Islet precursor cell (in vitro differentiated cells): ENCODE measurements around the gene KDM5B.
"Not testable (repeated sequence)": the region's sequence is repeated elsewhere in the genome, so short reads cannot be mapped to it uniquely, and the experiment has no call there.

Source experiments
- DNase-seq: peaks from one replicate; pipeline ENCODE4 v3.0.0-alpha.2; 2018

KDM5B gene

DNA sequence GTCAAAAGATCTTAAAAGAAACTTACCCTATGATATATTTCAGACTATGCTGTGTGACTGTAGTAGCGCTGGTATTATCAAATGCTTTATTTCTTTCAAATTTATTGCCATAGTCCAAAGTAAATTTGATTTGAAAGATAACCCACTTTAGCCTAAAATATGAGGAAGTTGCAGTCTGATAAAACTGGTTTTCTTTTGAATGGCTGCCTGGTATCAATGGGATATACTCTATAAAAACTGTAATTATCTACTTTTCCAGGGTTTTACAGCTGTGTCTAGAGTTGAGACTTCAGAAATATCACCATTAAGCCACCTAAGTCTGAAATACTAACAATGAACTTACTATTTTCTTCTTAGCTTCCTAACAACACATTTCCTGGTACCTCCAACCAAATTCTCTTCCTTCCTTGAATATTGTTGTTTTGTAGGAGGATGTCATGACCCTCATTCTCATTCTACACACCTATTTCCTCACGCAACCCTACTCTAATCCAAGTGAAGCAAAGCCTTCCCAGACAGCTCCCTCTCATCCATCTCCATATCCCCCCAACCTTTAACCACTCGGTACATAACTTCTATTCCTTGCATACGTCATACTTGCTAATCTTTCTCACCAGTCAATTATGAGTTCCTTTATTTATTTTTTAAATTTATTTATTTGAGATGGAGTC, 17.0 kb downstream of the KDM5B start:
- no peak for DNase-seq

DNA sequence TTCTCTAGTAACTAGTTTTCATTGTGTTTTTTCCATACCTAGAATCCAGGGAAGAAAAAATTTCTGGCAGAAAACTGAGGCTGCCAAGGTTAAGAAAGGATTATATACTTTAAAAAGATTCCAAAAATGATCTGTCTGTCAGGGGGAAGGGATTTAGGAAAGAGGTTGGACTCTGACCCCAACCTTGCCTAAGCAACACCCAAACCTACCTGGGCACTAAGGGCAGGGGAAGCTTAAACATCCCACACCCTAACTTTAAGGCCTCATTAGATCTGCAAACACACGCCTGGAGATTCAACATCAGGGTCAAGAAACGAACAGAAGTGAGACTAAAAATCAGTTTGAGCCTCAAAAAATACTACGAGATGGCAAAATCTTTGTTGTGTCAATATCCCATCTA, 19.4 kb downstream of the KDM5B start:
- DNase-seq = no peak

DNA sequence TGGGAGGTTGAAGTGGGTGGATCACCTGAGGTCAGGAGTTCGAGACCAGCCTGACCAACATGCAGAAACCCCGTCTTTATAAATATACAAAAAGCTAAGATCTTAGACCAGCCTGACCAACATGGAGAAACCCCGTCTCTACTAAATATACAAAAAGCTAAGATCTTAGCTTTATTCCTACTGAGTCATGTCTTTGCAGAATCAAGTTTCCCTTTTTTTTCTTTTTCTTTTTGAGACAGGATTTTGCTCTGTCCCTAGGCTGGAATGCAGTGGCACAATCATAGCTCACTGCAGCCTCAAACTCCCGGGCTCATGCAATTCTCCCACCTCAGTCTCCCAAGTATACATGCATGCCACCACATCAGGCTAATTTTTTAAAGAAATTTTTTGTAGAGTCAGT, 21.4 kb downstream of the KDM5B start:
- DNase-seq = no peak

DNA sequence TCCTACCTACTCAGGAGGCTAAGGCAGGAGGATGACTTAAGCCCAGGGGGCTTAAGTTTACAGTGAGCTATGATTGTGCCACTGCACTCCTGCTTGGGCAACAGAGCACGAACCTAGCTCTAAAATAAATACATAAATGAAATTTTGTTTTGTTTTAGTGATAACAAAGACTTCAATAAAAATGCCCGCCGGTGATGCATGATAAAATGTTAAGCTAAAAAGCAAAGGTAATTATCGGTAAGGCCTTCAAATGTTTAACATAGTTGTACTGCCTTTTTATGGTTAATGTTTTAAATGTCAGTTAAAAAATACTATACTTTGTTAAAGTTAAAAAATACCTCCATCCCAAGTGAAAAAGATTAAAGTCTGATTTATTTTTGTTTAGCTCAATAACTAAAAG, 27.0 kb downstream of the KDM5B start:
- DNase-seq = no peak

DNA sequence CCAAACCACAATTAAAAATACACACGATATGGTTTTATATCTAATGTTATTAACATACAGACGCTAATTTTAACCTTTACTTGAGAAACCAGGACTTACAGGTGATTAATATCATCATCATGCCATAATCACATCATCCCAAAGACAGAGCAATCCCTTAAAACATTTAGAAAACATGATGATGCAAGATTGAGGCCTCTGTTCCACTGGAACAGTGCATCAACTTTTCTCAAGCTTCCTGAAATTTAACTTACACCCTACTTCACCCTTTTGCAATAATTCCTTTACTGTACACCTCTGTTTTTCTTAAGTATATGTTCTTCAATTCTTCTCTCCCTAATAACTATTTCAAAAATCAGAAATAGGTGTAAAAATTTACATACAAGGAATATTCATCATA, 38.1 kb downstream of the KDM5B start:
- DNase-seq = no peak

DNA sequence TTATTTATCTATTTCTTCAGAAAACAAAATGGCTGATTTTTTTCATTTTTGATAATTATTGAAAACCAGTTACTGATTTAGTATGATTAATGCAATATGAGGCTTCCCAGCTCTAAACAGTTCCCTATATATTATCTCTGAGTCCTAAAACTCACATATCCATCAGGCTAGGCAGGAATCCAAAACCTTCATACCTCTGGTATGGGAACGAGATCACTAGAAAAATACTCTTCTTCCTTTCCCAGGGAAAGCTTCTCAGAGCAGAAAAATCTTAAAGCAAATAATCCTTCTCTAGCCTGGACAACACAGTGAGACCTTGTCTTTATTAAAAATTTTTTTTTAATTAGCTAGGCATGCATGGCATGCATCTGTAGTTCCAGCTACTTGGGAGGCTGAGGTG, 42.5 kb downstream of the KDM5B start:
- DNase-seq = no peak

DNA sequence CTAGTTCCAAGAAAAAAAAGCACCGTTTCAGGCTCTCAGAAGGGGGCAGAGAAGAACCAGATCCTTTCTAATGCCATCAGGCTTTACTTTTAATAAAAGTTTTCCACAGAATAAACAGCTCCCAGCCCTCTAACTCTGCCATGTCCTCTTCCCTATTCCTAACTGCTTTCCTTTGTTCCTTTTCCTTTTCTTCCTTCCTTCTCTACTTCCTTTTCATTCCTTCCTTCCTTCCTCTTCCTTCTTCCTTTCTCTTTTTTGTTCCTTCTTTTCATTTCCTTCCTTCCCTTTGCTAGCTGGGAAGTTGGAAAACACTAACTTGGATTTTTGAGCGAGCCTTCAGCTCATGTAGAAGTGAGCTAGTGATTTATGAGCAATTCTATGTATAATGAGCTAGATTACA, 46.2 kb downstream of the KDM5B start:
- DNase-seq = no peak

DNA sequence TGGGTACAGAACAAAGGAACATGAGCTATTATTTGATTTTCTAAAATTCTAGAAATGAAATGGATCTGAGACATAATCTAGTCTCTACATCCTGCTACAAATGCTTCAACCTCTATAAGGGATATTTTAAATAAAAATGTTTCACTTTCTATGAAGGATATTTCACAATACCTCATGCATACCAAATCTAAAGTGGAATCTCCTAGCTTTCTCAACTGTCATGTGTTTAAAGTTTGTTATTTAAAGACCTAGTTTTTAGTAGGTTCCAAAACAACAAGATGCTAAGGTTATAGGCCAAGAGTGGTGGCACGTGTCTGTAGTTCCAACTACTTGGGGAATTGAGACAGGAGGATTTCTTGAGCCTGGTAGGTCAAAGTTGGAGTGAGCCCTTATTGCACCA, 47.6 kb downstream of the KDM5B start:
- DNase-seq = no peak

DNA sequence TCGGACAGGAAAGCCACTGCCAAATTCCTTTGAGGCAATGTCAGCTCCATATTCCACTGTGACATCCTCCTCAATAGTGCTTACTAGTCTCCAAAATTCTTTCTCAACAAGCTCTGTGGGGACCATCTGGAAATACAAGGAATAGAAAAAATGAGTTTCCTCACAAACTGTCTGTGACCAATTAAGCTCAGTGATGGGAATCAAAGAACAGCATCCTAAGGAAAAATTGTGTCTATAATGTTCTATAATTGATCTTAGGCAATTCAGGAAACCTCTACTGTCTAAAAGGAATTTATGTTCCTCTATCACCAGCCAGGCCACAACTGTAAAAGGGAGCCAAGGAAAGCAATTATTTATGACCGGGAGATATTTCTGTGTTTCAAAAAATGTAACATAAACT, 51.8 kb downstream of the KDM5B start:
- no peak for DNase-seq

DNA sequence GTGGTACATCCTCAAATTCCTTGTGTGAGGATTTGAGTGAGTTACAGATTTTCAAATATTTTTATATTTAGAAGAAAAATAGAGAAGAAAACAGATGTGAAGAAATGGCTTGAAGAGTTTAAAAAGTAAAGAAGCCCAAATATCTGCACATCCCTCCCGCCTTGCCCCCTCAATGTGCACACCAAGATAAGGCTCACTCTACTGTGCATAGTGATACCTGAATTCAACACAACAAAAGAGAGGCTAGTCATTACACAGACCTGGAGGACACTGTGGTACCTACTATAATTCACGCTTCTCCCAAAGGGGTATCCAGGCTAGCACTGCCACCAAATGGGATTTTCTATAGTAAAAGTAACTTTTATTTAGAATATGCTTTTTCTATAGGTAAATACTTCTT, 53.9 kb downstream of the KDM5B start:
- no peak for DNase-seq

DNA sequence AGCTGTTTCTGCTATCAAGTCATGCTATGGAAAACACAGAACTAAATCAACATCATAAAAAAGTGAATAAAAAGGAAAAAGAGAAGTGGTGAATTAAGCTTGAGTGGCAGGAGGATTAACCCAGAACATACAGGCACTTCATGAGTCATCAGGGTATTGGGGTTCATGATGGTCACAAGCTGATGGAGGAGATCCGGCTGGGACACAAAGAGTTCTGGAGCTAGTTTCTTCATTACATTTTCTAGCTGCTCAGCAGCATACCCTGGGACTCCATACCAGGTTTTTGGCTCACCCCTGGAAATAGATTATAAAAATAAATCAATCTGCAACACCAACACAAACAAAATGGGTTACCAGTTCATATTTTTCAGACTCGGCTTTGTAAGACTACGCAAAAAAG, 55.4 kb downstream of the KDM5B start:
- no peak for DNase-seq

DNA sequence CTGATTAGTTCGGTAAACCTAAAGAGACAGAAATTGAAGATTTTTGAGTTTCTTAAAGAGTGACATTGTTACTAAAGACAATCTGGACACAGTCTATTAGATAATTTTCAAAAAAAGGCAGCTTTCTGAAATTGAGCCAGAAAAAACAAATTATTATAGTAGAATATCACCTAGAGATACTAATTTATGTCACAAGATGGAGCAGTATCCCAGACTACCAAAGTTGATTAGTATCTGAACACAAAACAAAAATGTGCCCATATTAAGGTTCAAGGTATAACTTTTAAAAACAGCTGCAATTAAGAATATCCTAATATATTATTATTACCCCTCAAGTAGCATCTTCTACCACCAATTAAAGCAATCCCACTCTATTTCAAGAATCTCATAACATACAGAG, 57.5 kb downstream of the KDM5B start:
- DNase-seq = no peak

DNA sequence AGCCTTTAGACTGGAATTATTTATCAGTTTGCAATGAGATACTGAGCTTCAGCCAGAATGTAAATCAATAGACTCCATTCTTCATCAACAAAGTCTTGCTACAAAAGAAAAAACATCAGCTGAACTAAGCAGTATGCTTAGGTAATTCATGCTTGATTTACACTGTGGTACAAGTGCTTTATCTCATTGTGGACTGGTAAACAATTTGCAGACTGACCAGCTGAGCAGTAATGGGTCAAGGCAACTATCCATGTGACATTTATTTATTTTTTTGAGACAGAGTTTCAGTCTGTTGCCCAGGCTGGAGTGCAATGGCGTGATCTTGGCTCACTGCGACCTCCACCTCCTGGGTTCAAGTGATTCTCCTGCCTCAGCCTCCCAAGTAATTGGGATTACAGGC, 58.2 kb downstream of the KDM5B start:
- no peak for DNase-seq

DNA sequence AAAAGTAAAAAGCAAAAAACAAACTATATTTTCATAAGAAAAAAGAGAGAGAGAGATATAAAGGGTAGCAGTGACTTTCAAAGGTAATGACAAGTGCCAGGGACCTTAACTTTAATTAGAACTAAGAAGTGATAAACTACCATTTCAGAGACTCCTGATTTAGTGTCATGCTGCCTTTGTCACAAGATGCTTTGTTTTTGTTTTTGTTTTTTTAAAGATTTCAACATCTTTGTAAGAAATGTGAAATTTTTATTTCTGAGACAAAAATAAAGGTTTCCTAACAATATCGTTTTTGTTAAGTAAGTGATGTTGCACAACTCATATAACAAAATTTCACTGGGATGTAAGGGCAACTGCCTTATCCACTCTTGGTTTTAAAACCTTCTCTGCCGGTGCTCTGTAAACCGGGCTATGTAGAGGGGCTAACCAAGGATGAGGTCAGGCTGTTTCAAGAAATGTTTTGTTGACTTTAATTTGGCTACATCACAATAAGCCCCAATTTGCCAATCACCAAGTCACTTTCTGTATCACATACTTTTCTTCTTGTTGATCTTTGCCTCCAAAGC, 62.8 kb downstream of the KDM5B start:
- DNase-seq = no peak

DNA sequence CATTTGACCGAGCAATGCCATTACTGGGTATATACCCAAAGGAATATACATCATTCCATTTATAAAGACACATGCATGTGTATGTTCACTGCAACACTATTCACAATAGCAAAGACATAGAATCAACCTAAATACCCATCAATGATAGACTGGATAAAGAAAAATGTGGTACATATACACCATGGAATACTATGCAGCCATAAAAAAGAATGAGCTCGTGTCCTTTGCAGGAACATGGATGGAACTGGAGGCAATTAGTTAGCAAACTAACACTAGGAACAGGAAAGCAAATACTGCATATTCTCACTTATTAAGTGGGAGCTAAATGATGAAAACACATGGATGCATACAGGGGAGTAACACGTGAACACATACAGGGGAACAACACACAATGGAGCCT, 63.5 kb downstream of the KDM5B start:
- not testable (repeated sequence) for DNase-seq

DNA sequence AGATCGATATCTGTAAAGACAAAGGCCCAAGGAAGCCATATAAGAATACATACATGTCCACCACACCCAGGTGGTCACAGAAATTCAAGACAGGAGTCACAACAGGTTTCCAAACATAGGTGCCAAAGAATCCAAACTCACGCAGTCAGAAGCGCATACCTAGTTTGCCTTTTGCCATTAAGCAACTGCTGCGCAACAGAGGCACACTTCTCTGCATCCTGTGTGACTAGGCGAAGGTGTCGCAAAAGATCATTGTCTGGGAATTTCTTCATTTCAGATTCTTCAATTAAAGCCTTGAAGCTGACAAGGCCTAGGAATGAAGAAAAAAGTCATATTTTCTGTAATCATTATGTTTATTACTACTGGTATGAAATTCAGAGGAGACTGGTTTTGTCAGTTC, 65.7 kb downstream of the KDM5B start:
- no peak for DNase-seq

DNA sequence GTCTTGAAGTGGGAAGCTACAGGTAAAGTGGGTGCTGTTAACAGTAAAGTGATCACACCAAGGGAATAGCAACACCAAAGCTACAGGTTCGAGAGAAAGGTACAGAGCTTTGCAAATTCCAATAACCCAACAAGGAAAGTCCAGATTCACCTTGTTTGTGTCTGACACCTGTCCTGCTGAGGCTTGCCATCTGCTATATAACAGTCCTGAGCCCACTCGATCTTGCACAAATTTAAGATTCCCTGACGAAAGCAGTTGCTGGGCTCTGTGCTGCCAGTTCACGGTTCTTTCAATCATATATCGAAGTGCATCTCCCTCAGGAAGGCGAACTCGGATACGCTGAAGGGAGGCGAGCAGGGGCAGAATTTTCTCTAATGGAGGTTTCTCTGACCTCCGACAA, 75.0 kb downstream of the KDM5B start:
- no peak for DNase-seq

DNA sequence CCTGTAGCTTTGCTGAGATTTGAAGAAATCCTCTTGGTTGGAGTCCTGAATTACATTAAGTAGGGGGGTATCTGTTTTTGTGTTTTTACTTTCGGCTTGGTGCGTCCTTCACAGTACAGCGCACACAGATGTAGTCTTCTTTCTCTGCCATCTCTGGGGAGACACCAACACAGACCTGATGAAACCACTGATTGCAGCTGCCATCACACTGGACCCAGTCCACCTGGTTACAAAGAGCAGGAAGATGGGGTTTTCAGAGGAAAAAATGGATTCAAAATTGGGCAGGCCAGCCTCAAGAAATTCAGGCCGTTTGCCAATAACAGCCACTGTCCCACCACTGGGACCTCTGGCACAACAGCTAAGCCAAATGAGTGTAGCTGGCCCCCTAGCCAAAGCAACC, 79.3 kb downstream of the KDM5B start:
- no peak for DNase-seq

DNA sequence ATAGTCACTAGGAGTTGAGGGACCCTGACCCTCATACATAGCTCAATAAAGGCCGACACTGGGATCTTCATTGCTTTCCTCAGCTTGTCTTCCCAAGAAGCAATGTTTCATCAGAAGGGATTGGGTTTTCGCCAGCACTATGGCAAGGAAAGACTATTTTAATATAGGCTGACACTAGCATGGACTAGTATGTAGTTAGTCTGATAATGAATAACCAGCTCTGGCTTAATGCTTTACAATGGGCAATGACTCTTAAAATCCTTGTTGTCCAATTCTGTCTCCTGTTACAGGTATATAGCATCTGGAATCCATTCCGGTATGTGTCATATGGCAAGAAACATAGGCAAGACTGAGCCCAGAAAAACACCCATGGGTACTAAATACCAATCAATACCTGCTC, 82.7 kb downstream of the KDM5B start:
- DNase-seq = no peak

DNA sequence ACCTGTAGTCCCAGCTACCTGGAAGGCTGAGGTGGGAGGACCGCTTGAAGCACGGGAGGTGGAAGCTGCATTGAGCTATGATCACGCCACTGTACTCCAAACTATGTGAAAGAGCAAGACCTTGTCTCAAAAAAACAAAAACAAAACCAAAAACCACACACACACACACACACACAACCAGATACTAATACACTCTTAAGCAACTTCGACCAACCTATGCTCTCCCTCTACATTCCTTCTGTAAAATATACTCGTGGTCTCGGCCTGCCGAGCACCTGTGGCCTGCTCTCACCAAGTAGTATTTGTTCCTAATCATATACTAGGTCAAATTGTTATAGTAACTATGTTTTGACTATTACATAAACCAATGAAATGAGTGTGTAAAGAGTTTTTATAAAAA, 84.5 kb downstream of the KDM5B start:
- DNase-seq = peak; percentile 40

DNA sequence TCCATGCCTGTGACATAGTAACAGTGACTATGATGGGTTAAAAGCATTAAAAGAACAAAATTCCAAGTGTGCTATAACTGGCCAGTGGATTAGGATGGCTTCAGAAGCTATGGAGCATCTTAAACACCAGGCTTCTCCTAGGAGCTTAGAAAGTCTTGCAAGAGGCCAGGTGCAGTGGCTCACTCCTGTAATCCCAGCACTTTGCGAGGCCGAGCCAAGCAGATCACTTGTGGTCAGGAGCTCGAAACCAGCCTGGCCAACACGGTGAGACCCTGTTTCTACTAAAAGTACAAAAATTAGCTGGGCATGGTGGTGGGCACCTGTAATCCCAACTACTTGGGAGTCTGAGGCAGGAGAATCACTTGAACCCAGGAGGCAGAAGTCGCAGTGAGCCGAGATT, 85.2 kb downstream of the KDM5B start:
- DNase-seq = not testable (repeated sequence)

DNA sequence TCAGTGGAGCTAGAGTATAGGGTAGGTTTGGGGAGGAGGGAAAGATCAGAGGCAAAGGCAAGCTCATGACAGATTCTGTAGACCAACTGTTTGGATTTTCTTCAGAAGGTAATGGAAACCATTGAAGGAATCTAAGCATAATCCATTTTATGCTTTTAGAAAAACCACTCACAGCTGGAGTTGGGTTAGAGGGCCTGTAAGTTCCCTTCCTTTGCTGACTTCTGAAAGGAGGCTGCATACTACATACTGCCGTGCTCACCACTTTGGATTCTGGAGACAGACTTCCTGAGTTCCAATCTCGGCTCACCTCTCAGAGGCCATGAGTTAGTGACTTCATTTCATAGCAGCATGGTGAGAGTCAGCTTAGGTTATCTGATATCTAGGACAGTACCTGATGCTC, 91.6 kb downstream of the KDM5B start:
- no peak for DNase-seq

DNA sequence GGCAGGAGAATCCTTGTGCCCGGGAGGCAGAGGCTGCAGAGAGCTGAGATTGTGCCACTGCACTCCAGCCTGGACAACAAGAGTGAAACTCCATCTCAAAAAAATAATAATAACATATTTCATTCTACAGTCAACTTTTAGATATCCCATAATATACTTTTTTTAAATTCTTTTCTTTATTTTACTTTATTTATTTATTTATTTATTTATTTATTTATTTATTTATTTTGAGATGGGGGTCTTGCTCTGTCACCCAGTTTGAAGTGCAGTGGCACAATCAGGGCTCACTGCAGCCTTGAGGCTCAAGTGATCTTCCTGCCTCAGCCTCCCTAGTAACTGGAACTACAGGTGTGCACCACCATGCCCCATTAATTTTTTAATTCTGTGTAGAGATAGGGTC, 94.0 kb downstream of the KDM5B start:
- DNase-seq = not testable (repeated sequence)

DNA sequence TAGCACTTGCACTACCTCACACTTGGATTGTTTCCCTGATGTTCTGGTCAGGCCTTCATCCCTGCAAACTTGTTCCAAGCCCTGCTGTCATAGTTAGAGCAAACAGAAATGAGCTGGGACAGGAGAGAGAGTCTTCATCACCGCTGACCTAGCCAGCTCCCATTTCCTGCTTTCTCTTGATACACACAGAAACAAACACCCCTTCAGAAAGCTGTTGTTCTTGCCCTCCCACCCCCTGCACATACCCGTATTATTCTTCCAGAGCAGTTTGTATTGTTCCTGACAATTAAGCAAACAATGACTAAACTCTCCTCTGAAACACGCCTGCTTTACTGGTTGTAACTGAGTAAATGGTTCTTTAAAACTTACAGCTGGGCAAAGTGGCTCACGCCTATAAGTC, 95.1 kb downstream of the KDM5B start:
- no peak for DNase-seq

DNA sequence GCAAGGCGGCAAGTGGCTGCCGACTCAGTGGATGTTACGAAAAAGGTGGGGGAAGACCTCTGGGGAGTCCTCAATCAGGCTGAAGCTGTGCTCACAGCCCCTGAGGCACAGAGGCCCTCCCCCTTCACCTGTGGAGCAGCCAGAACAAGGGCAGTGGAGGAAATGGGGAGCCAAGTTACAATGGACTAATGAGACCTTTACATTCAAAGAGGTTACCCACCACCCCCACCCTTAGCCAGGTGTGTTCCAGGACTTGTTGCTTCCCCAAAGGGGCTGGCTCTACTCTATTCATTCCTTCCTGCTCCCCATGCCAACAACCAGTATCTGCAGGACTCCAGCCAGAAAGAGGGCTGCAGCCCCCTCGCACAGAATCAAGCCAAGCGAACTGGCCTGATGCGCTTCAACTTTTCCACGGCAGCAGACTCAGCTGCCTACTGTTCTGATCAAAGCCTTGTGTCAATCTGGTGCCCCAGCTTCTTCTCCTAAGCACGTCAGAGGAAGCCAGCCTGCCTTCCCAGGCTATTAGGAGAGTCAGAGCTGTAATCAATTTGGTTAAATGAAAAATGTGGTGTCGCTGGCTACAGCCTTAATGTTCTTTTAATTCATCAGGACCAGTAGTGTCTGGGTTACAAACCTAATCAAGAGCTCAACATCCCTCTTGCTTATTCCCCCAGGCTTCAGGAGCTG, 96.1 kb downstream of the KDM5B start:
- no peak for DNase-seq
